ENCODE data around the gene FRMD5.

DNA sequence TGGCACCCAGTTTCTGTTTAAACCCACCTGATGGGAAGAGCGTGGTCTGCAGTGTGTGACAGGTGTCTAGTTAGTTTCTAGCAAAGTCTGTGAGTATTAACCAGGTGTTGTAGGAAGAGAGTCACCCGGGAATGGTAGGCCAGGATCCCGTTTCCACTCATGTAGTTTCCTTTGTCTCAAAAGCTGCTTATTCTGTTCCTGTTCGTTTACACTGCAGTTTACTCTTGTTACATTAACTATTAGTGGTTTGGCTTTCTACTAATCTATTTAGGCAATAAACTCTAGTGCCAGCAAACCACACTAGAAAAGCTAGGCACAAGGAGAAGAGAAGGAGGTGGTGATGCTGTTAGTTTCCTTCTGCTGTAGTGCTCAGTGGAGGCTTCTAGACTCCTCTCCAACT is 335.5 kb downstream of the FRMD5 start:
- TF ChIP-seq, protein P1, sequence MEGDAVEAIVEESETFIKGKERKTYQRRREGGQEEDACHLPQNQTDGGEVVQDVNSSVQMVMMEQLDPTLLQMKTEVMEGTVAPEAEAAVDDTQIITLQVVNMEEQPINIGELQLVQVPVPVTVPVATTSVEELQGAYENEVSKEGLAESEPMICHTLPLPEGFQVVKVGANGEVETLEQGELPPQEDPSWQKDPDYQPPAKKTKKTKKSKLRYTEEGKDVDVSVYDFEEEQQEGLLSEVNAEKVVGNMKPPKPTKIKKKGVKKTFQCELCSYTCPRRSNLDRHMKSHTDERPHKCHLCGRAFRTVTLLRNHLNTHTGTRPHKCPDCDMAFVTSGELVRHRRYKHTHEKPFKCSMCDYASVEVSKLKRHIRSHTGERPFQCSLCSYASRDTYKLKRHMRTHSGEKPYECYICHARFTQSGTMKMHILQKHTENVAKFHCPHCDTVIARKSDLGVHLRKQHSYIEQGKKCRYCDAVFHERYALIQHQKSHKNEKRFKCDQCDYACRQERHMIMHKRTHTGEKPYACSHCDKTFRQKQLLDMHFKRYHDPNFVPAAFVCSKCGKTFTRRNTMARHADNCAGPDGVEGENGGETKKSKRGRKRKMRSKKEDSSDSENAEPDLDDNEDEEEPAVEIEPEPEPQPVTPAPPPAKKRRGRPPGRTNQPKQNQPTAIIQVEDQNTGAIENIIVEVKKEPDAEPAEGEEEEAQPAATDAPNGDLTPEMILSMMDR (IDR thresholded peaks at IDR 0.05) = no peak
- no peak for TF ChIP-seq EZH2 (IDR thresholded peaks at IDR 0.05; ENCODE audit: borderline replicate concordance, insufficient read depth, low read depth, low read length, poor library complexity, severe bottlenecking)
